COLO668 (cell line): ENCODE measurements around the gene GALNT1.
"Not testable (repeated sequence)": the region's sequence is repeated elsewhere in the genome, so short reads cannot be mapped to it uniquely, and the experiment has no call there.

Experiments
- DNase-seq: peaks from one replicate; lab custom pipeline; 2025; ENCODE audit not compliant: unreplicated experiment; lab: John Stamatoyannopoulos, UW

GALNT1 gene

DNA sequence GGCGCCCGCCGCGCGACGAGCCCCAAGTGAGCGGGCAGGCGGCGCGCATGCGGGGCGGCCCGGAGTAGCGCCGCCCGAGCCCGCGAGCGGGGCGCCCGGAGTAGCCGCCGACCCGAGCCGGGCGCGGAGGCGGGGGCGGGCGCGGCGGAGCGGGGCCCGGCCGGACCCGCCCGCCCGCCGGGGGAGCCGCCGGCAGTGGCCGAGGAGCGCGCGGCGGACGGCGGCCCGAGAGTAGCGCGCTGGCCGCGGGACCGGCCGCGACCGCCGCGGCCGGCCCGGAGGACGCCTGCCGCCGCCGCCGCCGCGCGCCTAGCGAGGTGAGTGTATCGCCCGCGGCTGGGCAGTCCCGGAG, at the start of gene GALNT1:
Gene GALNT1 (plus strand): TSS at position 195 of the 352 bp plus-strand sequence. CDS start 72,923 bp downstream, outside the sequence.
- peak; percentile 72 for DNase-seq

DNA sequence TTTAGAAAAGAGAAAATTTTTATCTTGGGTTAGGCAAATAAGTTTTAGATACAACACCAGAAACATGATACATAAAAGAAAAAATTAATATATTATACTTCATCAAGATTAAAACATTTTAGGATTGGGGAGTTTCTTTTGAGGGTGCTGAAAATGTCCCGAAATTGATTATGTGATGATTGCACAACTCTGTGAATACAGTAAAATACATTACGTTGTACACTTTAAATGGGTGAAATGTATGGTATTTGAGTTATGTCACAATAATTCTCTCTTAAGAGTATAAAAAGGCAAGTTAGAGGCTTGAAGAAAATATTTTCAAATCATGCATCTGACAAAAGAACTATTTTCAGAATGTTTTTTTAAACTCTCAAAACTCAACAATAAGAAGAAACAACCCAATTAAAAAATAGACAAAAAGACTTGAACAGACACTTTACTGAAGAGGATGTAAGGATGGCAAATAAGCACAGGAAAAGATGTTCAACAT, 47.6 kb upstream of the GALNT1 start:
- DNase-seq, result no peak

DNA sequence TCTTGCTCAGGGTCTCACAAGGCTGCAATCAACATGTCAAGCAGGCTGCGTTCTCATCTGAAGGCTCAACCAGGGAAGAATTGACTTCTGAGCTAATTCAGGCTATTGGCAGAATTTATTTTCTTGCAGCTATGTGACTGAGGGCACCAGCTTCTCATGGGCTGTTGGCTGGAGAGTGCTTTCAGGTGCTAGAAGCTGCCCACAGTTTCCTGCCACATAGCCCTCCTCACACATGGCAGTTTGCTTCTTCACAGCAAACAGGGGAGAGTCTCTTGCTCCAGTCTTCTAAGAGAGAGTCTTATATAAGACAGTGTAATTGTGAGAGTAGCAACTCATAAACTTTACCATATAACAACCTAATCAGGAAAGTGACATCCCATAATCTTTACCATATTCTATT, 46.2 kb upstream of the GALNT1 start:
- DNase-seq, result no peak

DNA sequence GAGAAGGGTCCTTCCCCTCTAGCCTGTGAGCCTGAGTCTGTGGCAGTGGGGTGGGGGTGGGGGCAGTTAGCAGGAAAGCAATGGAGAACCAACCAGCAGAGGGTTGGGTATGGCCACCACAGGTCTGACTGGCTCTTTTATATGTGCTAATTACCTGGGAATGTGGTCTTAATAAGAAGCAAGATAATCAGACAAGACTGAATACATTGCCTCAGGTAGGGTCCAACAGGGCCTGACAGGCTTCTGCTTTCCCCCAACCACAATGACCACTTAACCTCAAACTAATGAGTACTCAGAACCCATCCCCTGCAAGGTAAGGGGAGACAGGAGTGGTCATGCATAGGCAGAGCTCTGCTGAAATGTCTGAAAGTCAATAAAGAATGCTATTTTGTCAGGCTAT, 39.2 kb upstream of the GALNT1 start:
- no peak for DNase-seq

DNA sequence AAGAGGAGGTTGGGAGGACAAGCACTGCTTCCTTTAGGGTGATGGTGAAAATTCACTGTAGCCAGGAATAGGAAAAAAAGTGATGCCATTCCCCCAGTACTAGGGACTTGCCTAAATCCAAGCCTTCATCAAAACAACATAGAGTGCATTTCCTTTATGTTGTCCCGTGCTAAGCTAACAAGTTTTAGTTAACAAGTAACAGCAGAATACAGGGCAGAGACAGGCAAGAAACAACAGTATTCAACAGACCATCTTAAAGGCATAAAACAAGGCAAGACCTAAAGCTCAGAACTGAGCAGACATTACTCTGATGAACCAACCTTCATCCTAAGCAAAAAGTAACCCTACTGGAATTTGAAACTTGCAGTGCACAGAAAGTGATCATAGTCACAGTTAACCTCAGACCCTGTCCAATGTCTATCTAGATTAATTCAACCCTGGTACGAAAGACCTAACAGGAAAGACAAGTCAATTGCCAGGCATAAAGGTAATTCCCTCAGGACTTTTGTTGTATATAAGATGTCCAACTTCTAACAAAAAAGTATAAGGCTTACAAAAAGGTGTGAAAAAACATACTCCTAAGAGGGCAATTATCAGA, 34.4 kb upstream of the GALNT1 start:
- no peak for DNase-seq

DNA sequence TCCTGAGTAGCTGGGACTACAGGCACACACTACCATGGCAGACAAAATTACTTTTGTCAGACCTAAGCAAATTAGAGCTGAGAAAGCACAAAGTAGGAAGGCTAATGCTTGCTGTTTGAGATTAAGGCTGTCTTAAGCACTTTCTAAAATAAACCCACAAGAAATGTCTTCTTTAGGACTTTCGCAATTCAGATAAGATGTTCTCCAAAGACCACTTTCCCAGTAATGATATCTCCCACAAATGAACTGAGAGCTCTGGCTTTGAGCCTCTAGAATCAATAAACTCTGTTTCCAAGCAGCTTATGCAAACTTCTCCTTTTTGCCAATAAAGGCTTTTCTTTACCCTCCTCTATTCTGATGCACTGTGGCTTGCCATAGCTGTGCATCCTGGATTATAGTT, 32.0 kb upstream of the GALNT1 start:
- no peak for DNase-seq

DNA sequence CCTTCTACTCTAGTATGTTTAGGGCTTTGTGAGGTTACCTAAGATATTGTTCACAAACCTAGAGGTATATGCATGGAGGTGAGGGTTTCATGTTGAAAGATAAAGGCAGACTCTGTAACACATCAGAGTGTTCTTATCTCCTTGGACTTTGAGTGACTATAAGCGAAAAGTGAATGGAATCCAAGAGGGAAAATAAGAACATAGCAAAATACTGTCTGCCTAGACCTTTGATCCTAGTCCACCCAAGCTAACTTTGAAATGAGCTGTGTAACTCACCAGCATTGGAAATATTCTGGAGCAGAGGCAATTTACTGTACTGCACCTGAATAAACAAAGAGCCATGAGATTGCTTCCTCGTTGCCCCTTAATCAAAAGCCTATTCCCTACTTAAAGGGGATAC, 28.2 kb upstream of the GALNT1 start:
- no peak for DNase-seq

DNA sequence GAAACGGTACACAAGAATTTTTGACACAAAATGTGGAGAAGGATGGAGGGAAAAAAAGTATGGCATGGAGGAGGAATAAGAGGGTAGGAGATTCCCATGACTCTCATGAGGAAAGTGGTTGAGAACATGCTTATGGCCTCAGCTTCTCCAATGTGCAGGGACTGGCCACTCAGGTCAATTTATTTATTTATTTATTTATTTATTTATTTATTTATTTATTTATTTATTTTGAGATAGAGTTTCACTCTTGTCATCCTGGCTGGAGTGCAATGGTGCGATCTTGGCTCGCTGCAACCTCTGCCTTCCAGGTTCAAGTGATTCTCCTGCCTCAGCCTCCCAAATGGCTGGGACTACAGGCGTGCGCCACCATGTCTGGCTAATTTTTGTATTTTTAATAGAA, 26.0 kb upstream of the GALNT1 start:
- not testable (repeated sequence) for DNase-seq

DNA sequence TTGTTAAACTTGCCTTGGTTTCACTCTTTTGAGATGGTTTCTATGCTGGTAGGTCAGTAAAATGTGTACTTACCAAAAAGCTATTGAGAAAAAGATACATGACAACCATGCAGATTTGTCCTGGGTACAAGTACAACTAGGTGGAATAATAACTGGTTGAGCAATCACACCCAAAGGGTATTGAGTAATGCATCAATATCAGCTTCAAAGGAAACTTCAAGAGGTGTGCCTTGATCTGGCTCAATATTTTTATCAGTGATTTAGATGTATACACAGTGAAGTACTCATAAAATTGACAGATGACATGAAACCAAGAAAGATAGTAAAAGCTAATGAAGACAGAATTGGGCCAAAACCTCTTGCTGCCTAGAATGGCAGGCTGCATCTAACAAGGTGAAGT, 21.7 kb upstream of the GALNT1 start:
- no peak for DNase-seq

DNA sequence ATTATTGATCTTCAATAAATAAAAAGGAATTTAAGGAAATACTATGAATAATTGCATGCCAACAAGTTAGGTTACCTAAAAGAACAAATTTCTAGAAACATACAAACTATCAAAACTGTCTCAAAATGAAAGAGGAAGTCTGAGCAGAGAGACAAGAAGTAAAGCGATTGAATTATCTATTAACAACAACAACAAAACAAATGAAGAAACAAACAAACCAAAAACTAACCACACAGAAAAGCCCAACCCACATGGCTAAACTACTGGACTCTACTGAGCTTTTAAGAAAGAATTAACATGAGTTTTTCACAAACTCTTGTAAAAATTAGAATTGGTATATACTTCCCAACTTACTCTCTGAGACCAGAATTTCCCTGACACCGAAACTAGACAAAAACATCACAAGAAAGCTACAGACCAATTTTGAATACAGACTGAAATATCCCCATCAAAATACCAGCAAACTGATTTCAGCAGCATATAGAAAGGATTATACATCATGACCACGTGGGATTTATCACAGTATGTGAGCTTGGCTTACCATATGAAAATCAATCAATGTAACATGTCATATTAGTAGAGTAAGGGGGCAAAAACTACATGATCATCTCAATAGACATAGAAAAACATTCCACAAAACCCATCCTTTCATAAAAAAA, 16.6 kb upstream of the GALNT1 start:
- no peak for DNase-seq

DNA sequence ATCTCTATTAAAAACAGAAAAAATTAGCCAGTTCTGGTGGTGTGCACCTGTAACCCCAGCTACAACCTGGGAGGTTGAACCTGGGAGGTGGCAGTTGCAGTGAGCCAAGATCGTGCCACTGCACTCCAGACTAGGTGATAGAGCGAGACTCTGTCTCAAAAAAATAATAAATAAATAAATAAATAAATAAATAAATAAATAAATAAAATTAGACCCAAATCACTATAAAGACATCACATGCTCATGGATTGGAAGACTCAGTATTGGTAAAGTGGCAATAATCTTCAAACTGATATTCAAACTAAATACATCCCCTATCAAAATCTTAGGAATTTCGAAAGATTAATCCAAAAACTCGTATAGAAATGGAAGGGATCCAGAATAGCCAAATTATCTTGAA, 15.5 kb upstream of the GALNT1 start:
- DNase-seq, result no peak

DNA sequence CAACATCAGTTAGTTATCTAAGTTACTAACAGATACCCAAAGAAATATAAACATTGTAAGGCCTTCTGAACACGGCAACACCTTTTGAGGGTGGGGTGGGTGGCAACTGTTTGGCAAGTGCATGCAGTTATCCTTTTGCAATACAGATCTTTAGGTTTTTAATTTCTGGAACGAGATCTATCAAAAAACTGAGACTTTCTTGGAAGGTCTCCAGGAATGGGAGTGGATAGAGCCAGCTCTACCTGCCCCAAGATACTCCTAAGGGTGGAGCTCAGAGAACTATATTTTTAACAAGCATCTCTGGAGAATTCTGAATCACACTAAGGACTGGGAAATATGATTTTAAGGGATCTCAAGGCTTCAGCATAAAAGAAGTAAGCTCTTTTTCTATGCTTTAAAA, 11.4 kb upstream of the GALNT1 start:
- no peak for DNase-seq

DNA sequence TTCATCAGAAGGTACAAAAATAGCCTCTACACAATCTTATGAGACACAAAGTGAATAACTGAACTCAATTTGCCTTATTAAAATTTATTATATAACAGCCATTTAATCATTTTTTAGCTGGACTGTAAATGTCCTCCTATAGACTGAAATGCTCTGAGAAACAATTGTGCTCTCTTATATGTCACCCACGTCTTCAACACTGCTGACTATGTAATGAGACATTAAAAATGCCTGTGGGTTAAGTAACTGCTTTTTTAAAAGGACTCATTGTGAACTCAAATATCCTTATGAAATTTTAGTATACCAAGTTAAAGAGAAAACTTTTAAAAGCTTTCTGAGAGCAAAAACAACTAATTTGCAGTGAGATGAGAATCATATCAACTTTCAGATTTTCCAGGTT, 10.4 kb upstream of the GALNT1 start:
- DNase-seq, result no peak

DNA sequence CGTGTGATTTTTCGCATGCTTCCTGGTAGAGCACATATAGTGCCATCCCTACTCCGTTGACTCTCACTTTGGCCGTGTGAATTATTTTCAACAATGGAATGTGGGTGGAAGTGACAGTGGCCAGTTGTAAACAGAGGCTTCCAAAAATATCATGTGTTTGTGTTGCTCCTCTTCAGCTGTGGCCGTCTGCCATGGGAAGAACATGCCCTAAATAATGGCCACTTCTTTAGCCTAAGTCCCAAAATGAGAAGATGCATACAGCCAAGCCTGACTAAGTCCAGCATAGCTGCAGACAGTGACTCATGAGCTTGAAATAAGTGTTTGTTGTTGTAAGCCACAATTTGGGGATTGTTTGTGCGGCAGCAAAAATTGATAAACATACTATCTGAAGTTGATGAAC, 8.9 kb upstream of the GALNT1 start:
- no peak for DNase-seq

DNA sequence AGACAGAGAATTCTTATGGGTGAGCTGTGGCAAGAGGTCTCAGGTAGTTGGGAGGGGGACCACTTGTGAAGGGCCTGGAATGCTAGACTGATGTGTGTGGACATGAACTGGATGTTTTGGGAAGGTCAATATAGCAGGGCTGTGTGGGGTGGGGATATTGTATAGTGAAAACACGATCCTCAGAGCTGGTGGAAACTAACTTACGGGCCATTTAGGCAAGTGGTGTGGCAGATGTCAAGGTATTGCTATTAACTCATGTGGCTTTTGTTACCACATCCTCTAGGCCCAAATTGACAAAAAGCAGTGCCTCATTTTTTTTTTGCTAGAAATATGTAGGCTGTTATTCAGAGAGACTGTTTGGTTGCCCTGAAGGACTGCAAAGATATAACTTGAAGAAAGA, 8.0 kb upstream of the GALNT1 start:
- no peak for DNase-seq

DNA sequence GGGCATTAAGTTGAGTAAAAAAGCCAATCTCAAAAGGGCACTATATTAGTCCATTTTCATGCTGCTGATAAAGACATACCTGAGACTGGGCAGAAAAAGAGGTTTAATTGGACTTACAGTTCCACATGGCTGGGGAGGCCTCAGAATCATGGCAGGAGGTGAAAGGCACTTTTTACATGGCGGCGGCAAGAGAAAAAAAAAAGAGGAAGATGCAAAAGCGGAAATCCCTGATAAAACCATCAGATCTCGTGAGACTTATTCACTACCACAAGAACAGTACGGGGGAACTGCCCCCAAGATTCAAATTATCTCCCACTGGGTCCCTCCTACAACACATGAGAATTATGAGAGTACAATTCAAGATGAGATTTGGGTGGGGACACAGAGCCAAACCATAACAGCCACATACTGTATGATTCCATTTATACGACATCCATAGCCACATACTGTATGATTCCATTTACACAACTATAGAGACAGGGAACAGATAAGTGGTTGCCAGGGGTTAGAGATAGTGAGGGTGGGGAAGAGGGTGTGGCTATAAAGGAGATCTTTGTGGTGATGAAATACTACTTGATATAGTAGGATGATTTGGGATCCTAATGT, 5.2 kb upstream of the GALNT1 start:
- not testable (repeated sequence) for DNase-seq

DNA sequence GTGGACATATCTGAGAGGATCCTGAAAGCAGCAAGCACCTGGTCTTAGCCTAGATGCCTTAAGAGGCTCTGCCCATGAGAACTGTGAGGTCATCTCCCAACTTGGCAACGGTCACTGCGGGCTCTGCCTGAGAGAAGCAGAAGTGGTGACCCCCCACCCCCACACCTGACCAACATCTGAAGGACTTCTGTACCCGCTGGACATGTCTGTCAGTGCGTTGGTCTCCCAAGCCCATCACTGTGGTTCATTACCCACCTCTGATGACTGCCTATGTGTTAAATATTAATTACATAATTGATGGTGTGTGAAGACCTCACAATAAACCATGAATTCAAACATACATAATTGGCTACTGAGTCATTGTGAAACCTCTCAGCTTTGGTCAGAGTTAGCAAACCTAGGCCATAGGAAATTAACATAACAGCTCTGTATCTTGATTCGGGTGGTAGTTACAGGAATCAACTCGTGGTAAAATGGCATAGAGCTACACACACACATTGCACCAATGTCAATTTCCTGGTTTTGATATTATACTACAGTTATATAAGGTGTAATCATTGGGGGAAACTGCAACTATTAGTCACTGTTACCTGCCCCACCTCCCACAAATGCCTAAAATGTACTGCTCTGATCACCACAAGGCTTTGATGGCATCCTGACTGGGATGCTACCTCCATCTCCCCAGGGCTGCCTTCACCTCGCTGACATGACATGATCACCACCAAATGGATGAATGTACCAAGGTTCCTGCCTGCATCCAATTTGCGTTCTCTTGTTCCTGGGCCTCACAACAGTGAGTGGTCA, 4.3 kb upstream of the GALNT1 start:
- DNase-seq, result no peak

DNA sequence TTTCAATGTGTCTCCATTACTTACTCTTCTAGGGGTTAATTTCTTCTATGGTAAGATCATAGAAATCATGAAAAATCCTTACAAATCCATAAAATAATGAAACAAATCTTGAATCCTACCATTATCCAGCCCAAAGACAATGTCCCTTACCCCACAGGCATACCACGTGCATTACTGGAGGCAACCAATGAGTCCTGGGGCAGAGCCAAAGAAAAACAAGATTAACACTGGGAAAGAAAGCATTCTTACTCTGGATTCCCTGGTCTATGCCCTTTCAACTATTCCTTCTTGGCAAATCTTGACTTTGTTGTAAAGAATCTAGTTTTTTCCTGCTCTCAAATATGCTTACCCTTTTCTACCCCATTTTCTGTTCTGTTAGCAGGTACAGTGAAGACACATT, 3.1 kb upstream of the GALNT1 start:
- no peak for DNase-seq

DNA sequence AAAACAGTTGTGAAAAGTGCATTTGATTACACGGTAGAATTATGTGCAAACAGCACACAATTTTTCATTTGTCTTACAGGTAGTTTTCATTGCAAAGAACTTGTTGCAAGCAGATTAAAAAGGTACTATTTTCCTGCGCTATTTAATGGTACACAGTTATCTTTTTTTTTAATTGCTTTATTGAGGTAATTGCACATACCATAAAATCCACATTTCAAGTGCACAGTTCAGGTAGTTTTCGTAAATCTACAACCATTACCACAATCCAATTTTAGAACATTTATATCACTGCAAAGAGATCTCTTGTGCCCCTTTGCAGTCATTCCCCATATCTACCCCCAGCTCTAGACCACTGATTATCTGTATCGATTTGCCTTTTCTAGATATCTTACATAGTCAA, 2.6 kb upstream of the GALNT1 start:
- no peak for DNase-seq

DNA sequence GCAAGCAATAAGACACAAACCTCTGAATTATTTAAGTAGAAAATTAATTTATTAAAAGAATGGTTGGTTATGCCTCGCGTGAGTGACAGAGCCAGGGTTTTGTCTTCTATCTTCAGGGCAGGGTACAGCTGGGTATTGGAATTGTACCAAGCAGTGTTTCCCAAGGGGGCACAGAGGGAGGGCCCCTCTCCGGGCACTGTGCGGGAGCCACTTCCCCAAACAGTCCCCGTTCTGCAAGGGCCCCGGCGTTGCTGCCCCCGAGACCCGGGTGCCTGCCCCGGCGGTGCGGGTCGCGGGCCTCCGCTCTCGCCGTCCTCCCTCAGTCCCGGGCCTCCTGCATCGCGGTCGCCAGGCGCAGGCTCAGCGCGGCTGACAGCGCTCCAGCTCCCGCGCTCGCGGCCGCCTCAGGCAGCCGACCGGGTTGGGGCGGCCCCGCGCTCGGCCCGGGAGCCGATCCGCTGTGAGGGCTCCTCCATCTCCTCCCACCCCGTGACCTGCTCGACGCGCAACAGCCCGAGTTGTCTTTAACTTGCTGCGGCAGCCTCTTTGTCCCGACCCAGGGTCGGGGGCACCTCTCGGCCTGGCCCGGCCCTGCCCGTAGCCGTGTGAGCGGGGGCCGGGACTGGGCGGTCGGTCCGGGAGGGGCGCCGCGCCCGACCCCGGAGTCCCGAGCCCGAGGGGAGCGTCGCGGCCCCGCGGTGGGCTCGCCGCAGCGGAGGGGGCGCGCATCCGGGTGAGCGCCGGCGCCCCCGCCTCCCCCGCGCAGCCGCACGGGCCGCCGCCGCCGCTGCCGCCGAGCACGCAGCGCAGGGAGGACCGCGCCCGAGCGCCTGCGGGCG, 620 bp upstream of the GALNT1 start:
- DNase-seq, result peak; percentile 84
